Prostate gland (tissue), 2 donors: ENCODE results near the gene RPRD1B. TPM values are rescaled to one million over a fixed set of nuclear protein-coding genes. Genes with fewer than 3 reads are reported as not detected.

Source experiments
- DNase-seq: peaks from one replicate; pipeline ENCODE4 v3.0.0-alpha.2; 2019; ENCODE audit warnings: low spot score
- H3K27ac ChIP-seq, 2 donors: fragments of 200-600 bp; sonication (generic); 2 replicates each; pipeline ENCODE4 v1.5.1; 2017 to 2019
- H3K27me3 ChIP-seq: fragments of 200-600 bp; sonication (generic); replicated peaks from 2 replicates; pipeline ENCODE4 v1.5.1; 2019; ENCODE audit not compliant: insufficient read depth
- H3K36me3 ChIP-seq, 2 donors: fragments of 200-600 bp; sonication (generic); 1 replicate in 1 of 2; 2 replicates in 1 of 2; pipeline versions ENCODE4 v1.5.1 to v1.8.1; 2017 to 2019
- H3K4me1 ChIP-seq: fragments of 200-600 bp; sonication (generic); replicated peaks from 2 replicates; pipeline ENCODE4 v1.5.1; 2019
- H3K4me3 ChIP-seq, 2 donors: fragments of 200-600 bp; sonication (generic); 2 replicates each; pipeline ENCODE4 v1.5.1; 2017 to 2019
- H3K9me3 ChIP-seq: fragments of 200-600 bp; sonication (generic); 2 replicates; pipeline ENCODE4 v1.5.1; 2017
- CTCF ChIP-seq, 4 experiments: fragments of 200-600 bp in 2 of 4; fragments of 450-650 bp in 2 of 4; sonication (generic) in 2 of 4; IDR thresholded peaks; 1 replicate in 3 of 4; 2 replicates in 1 of 4; pipeline ENCODE4 v1.5.1; 2016 to 2019; ENCODE audit warnings: antibody characterized with exemption in 4 of 4, mild to moderate bottlenecking in 2 of 4, moderate library complexity in 2 of 4
- POLR2A ChIP-seq: fragments of 450-650 bp; IDR thresholded peaks from one replicate; pipeline ENCODE4 v1.6.1; 2016; ENCODE audit warnings: antibody characterized with exemption, mild to moderate bottlenecking
- POLR2AphosphoS5 ChIP-seq: sonication (generic); formaldehyde crosslinking; IDR thresholded peaks from one replicate; pipeline ENCODE4 v1.6.1; 2017; ENCODE audit warnings: antibody characterized with exemption
- WGBS: methylation state at CpG from one replicate; pipeline ENCODE4 v1.1.5; 2018; 5-methylcytosine and 5-hydroxymethylcytosine counted together
- intact Hi-C: fragments of 100-400 bp; cut with DNase I; formaldehyde crosslinking; loops from one replicate; pipeline ENCODE4 v1.14.2; 2022
- total RNA-seq, 2 donors: library from RNA; depleted of rRNA; stranded (reverse); fragments of >200 nt; gene quantifications; one replicate each; pipeline ENCODE4 v1.1.0, GENCODE V29; 2016

Gene RPRD1B
- 10 to 100 TPM; 21.9 to 27.5 TPM for total RNA-seq

GRCh38 chr20:38033330-38034107 lies at the start of gene RPRD1B, which contains the start of gene TTI1:
Gene RPRD1B, plus strand, starts transcription at chr20:38033746. Its CDS starts 202 bp downstream, at chr20:38033948.
Gene TTI1, minus strand, starts transcription at chr20:38033456. Its CDS starts 19,640 bp downstream, at chr20:38013816.
- peak within 1 kb of the TSS; percentile 90 to 92 for H3K27ac ChIP-seq
- H3K4me1 ChIP-seq = peaks cover 18% of the 10 kb centered on the region
- no peaks in the 10 kb centered on the region for H3K36me3 ChIP-seq
- 1% methylated on average over 52 of the region's 69 CpGs for WGBS
- no peaks in the 10 kb centered on the region for H3K9me3 ChIP-seq
- peak within 1 kb of the TSS; percentile 77 to 85 for H3K4me3 ChIP-seq
- intact Hi-C loops = no loop called here
- H3K27me3 ChIP-seq = no peaks in the 10 kb centered on the region
- peak; percentile 88 for DNase-seq
- TF ChIP-seq CTCF (IDR thresholded peaks at IDR 0.05) (peak in 1 of 4 experiments; percentile 30), POLR2A (peak; percentile 61), POLR2AphosphoS5 (peak; percentile 99)

- Histone ChIP-seq H3K9me3 (no peaks in the 10 kb centered on the region), H3K27me3 (no peaks in the 10 kb centered on the region), H3K4me3 (no peak overlapping the region), H3K36me3 (no peaks in the 10 kb centered on the region), H3K4me1 (peaks cover 5% of the 10 kb centered on the region), H3K27ac (no peak overlapping the region)
- 80% methylated on average over 12 of the region's 14 CpGs for WGBS
- DNase-seq = no peak
- intact Hi-C loops = no loop called here
- TF ChIP-seq CTCF (IDR thresholded peaks at IDR 0.05) (no peak), POLR2AphosphoS5 (no peak), POLR2A (no peak)
Observed at GRCh38 chr20:37984018-37984785, 49.3 kb upstream of the RPRD1B start.

- no peaks in the 10 kb centered on the region for H3K36me3 ChIP-seq
- no peak for DNase-seq
- WGBS = 77% methylated on average over 9 of the region's 9 CpGs
- H3K4me3 ChIP-seq = no peak overlapping the region
- peak overlapping the region in 1 of 2 donors; percentile 11 for H3K27ac ChIP-seq
- no peaks in the 10 kb centered on the region for H3K9me3 ChIP-seq
- H3K4me1 ChIP-seq = peaks cover 15% of the 10 kb centered on the region
- intact Hi-C loops = no loop called here
- no peak for TF ChIP-seq POLR2A
- TF ChIP-seq CTCF (IDR thresholded peaks at IDR 0.05) = no peak
- TF ChIP-seq POLR2AphosphoS5 = no peak
- H3K27me3 ChIP-seq = no peaks in the 10 kb centered on the region
Observed at GRCh38 chr20:37986044-37986858, 47.3 kb upstream of the RPRD1B start.

GRCh38 chr20:37986873-37987601 lies 46.5 kb upstream of the RPRD1B start:
- Histone ChIP-seq H3K9me3 (no peaks in the 10 kb centered on the region), H3K27me3 (no peaks in the 10 kb centered on the region), H3K27ac (peak overlapping the region; percentile 11 to 45), H3K36me3 (no peaks in the 10 kb centered on the region), H3K4me3 (no peak overlapping the region), H3K4me1 (peaks cover 23% of the 10 kb centered on the region)
- intact Hi-C loops = no loop called here
- 39% methylated on average over 9 of the region's 9 CpGs for WGBS
- TF ChIP-seq CTCF (IDR thresholded peaks at IDR 0.05) (no peak), POLR2A (no peak), POLR2AphosphoS5 (peak; percentile 74)
- DNase-seq = peak; percentile 82
